Osteocyte (in vitro differentiated cells): ENCODE measurements around the gene UBAC2. TPM values are rescaled to one million over a fixed set of nuclear protein-coding genes. Genes with fewer than 3 reads are reported as not detected.
"Not testable (repeated sequence)": the region's sequence is repeated elsewhere in the genome, so short reads cannot be mapped to it uniquely, and the experiment has no call there.

Experiments
- DNase-seq: peaks from one replicate; pipeline ENCODE4 v3.0.0; 2021; ENCODE audit warnings: mixed read lengths; ENCODE audit not compliant: unreplicated experiment; ENCODE audit errors: extremely low spot score
- H3K27ac Mint-ChIP-seq: one replicate; pipeline ENCODE4 v1.8.0; 2021; ENCODE audit warnings: mild to moderate bottlenecking, mixed read lengths; ENCODE audit not compliant: unreplicated experiment
- H3K27me3 Mint-ChIP-seq: one replicate; pipeline ENCODE4 v1.8.0; 2021; ENCODE audit warnings: mixed read lengths; ENCODE audit not compliant: unreplicated experiment
- H3K36me3 Mint-ChIP-seq: one replicate; pipeline ENCODE4 v1.8.0; 2021; ENCODE audit warnings: mixed read lengths; ENCODE audit not compliant: unreplicated experiment
- H3K4me1 Mint-ChIP-seq: one replicate; pipeline ENCODE4 v1.8.0; 2021; ENCODE audit warnings: mixed read lengths; ENCODE audit not compliant: unreplicated experiment
- H3K4me3 Mint-ChIP-seq: one replicate; pipeline ENCODE4 v1.8.0; 2021; ENCODE audit warnings: mild to moderate bottlenecking, moderate library complexity, mixed read lengths; ENCODE audit not compliant: unreplicated experiment
- H3K9me3 Mint-ChIP-seq: one replicate; pipeline ENCODE4 v1.8.0; 2021; ENCODE audit warnings: mixed read lengths; ENCODE audit not compliant: unreplicated experiment
- CTCF ChIP-seq: fragments of 200-600 bp; sonication (generic); IDR thresholded peaks from 2 replicates; pipeline ENCODE4 v1.5.0; 2021; ENCODE audit warnings: antibody characterized with exemption, mild to moderate bottlenecking, moderate library complexity
- total RNA-seq: library from RNA; stranded (reverse); gene quantifications from 2 replicates; pipeline ENCODE4 v1.2.1, GENCODE V29; 2021

UBAC2 gene
- total RNA-seq, 1 donor from 2014 or later, result 64.0 TPM

- Mint-ChIP-seq H3K4me1 (no peaks in the 10 kb centered on the region), H3K27me3 (no peaks in the 10 kb centered on the region), H3K9me3 (peaks cover 6% of the 10 kb centered on the region), H3K36me3 (peaks cover 24% of the 10 kb centered on the region), H3K4me3 (no peak overlapping the region), H3K27ac (no peak overlapping the region)
- DNase-seq, result no peak
- no peak for TF ChIP-seq CTCF
These were observed 45.4 kb downstream of the UBAC2 start for GRCh38 chr13:99246100-99246499.

GRCh38 chr13:99249178-99249577, 48.5 kb downstream of the UBAC2 start:
- H3K9me3 Mint-ChIP-seq, H3K4me1 Mint-ChIP-seq, H3K27ac Mint-ChIP-seq, H3K27me3 Mint-ChIP-seq, H3K4me3 Mint-ChIP-seq, DNase-seq: not testable (repeated sequence)
- peaks cover 16% of the 10 kb centered on the region for H3K36me3 Mint-ChIP-seq

GRCh38 chr13:99249606-99250005, 49.0 kb downstream of the UBAC2 start:
- not testable (repeated sequence) for H3K4me3 Mint-ChIP-seq, H3K4me1 Mint-ChIP-seq, DNase-seq

GRCh38 chr13:99250982-99251825, 50.5 kb downstream of the UBAC2 start:
- no peak for TF ChIP-seq CTCF
- no peaks in the 10 kb centered on the region for H3K4me1 Mint-ChIP-seq

More at GRCh38 chr13:99249606-99250005, 49.0 kb downstream of the UBAC2 start:
- not testable (repeated sequence) for H3K9me3 Mint-ChIP-seq, H3K27ac Mint-ChIP-seq, H3K27me3 Mint-ChIP-seq
- H3K36me3 Mint-ChIP-seq, result peaks cover 16% of the 10 kb centered on the region

GRCh38 chr13:99251921-99252320, 51.3 kb downstream of the UBAC2 start:
- no peak for DNase-seq
- peaks cover 24% of the 10 kb centered on the region for H3K36me3 Mint-ChIP-seq
- TF ChIP-seq CTCF, result no peak
- no peak overlapping the region for H3K4me3 Mint-ChIP-seq
- H3K4me1 Mint-ChIP-seq, result peaks cover 3% of the 10 kb centered on the region
- no peaks in the 10 kb centered on the region for H3K27me3 Mint-ChIP-seq
- H3K27ac Mint-ChIP-seq, result no peak overlapping the region
- H3K9me3 Mint-ChIP-seq, result peaks cover 6% of the 10 kb centered on the region

More at GRCh38 chr13:99250982-99251825, 50.5 kb downstream of the UBAC2 start:
- no peak for DNase-seq
- Mint-ChIP-seq H3K9me3 (peaks cover 6% of the 10 kb centered on the region), H3K4me3 (no peak overlapping the region), H3K27me3 (no peaks in the 10 kb centered on the region), H3K36me3 (peaks cover 24% of the 10 kb centered on the region), H3K27ac (no peak overlapping the region)

GRCh38 chr13:99254830-99255229, 54.2 kb downstream of the UBAC2 start:
- no peak for TF ChIP-seq CTCF
- Mint-ChIP-seq H3K27me3 (no peaks in the 10 kb centered on the region), H3K36me3 (peaks cover 16% of the 10 kb centered on the region), H3K4me1 (peaks cover 3% of the 10 kb centered on the region), H3K4me3 (no peak overlapping the region), H3K27ac (no peak overlapping the region), H3K9me3 (no peaks in the 10 kb centered on the region)
- DNase-seq, result no peak
